Subcutaneous abdominal adipose tissue (tissue), 5 donors: ENCODE data around the gene MAML3.

Experiments
- H3K27ac ChIP-seq: one replicate; pipeline ENCODE4 v1.7.0; 2013; ENCODE audit warnings: low read depth, mild to moderate bottlenecking, inconsistent platforms, low read length, moderate library complexity
- H3K27me3 ChIP-seq, 5 donors: one replicate each; pipeline ENCODE4 v1.7.0; 2013; ENCODE audit warnings: low read length in 5 of 5, inconsistent platforms in 1 of 5; ENCODE audit not compliant: control insufficient read depth in 5 of 5, insufficient read depth in 4 of 5
- H3K36me3 ChIP-seq, 5 donors: one replicate each; pipeline ENCODE4 v1.7.0; 2013; ENCODE audit warnings: low read length in 5 of 5; ENCODE audit not compliant: control insufficient read depth in 5 of 5, insufficient read depth in 5 of 5
- H3K4me1 ChIP-seq, 5 donors: one replicate each; pipeline ENCODE4 v1.7.0; 2013; ENCODE audit warnings: low read length in 5 of 5, mild to moderate bottlenecking in 3 of 5, moderate library complexity in 1 of 5; ENCODE audit not compliant: control insufficient read depth in 5 of 5, insufficient read depth in 5 of 5
- H3K4me3 ChIP-seq, 5 donors: one replicate each; pipeline ENCODE4 v1.7.0; 2013; ENCODE audit warnings: low read length in 5 of 5, low read depth in 1 of 5
- H3K9ac ChIP-seq, 5 donors: one replicate each; pipeline ENCODE4 v1.7.0; 2013; ENCODE audit warnings: low read length in 5 of 5, mild to moderate bottlenecking in 4 of 5, moderate library complexity in 3 of 5
- H3K9me3 ChIP-seq, 5 donors: one replicate each; pipeline ENCODE4 v1.7.0; 2013; ENCODE audit warnings: low read length in 5 of 5; ENCODE audit not compliant: control insufficient read depth in 5 of 5
- donor health status: healthy.
- donor health status: healthy.
- donor health status: healthy.
- donor health status: healthy.
- donor health status: healthy.

MAML3 gene

DNA sequence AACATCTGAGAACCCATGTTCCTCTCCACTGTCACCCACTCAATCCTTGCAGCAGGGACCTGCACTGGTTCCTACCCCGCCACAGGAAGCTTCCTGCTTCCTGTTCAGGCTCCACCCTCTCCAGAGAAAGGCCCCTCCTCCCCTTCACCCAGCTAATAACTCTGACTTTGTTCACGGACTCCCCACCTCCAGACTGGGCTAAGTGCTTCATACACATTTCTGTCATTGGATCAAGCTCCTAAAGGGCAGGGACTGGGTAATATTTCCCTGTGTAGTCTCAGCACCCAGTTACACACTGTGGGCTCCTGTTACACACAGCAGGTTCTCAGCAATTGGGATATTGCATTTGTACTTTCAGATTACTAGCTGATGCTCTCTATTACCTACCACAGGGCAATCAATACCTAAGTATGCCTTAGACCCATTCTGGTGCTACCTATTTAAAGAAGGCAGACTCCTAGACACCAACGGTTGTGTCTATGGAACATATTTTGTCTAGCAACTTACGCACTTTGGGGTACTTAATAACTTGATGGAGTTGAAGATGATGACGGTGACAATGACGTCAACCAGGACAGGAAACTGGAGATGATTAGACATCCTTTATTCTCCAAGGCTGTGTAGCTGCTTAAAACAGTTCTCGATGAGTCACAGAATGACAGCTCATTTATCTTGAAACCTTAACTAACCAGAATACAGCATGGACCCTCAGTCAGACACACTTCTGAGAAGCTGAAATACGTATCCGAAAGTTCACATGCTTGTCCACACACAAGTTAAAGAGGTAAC, 58.1 kb downstream of the MAML3 start:
- peak overlapping the region; percentile 55 for H3K27ac ChIP-seq

GRCh38 chr4:140094438-140095420, 59.3 kb downstream of the MAML3 start:
- Histone ChIP-seq H3K4me1 (peaks cover 3 to 86% (median 74%) of the 10 kb centered on the region in 5 donors), H3K27me3 (no peaks in the 10 kb centered on the region), H3K9me3 (no peaks in the 10 kb centered on the region), H3K9ac (peak overlapping the region in 2 of 5 donors; percentile 1 to 53), H3K27ac (peak overlapping the region; percentile 55), H3K4me3 (peak overlapping the region in 2 of 5 donors; percentile 25 to 47), H3K36me3 (no peaks in the 10 kb centered on the region)

More for the DNA sequence above, 58.1 kb downstream of the MAML3 start:
- H3K9me3 ChIP-seq = no peaks in the 10 kb centered on the region
- H3K27me3 ChIP-seq = no peaks in the 10 kb centered on the region
- peak overlapping the region in 4 of 5 donors; percentile 2 to 36 (median 30) for H3K4me3 ChIP-seq
- H3K36me3 ChIP-seq = no peaks in the 10 kb centered on the region
- peaks cover 3 to 97% (median 79%) of the 10 kb centered on the region in 5 donors for H3K4me1 ChIP-seq
- peak overlapping the region in 3 of 5 donors; percentile 20 to 59 (median 53) for H3K9ac ChIP-seq

GRCh38 chr4:140092094-140092851, 61.7 kb downstream of the MAML3 start:
- H3K4me1 ChIP-seq = peaks cover 3 to 62% (median 50%) of the 10 kb centered on the region in 5 donors

DNA sequence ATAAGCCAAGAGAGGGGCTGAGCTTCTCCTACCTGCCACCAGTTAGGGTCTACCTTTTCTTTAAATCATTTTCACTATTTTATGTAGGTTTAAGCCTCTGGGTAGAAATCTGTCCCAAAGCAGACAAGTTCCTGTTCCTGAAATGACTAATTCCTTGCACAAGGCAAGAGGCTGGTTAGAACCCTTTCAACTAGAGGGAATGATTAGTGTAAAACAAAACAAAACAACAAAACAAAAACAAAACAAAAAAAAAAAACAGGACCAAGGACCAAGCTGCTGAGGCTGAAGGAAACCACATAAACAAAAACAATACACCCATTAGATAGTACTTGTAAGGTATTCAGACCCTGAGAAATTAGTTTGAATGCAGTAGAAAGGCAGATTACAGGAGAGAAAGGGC, 62.7 kb downstream of the MAML3 start:
- Histone ChIP-seq H3K9ac (peak overlapping the region in 1 of 5 donors; percentile 9), H3K36me3 (no peaks in the 10 kb centered on the region), H3K4me1 (peaks cover 3 to 52% (median 40%) of the 10 kb centered on the region in 5 donors), H3K4me3 (no peak overlapping the region), H3K9me3 (no peaks in the 10 kb centered on the region), H3K27ac (no peak overlapping the region), H3K27me3 (no peaks in the 10 kb centered on the region)

More at GRCh38 chr4:140092094-140092851, 61.7 kb downstream of the MAML3 start:
- Histone ChIP-seq H3K36me3 (no peaks in the 10 kb centered on the region), H3K27ac (peak overlapping the region; percentile 79), H3K9ac (peak overlapping the region; percentile 3 to 97 (median 62)), H3K27me3 (no peaks in the 10 kb centered on the region), H3K4me3 (peak overlapping the region; percentile 55 to 82 (median 67)), H3K9me3 (no peaks in the 10 kb centered on the region)

- peaks cover 3 to 43% (median 31%) of the 10 kb centered on the region in 5 donors for H3K4me1 ChIP-seq
Measured at GRCh38 chr4:140090215-140090731, 63.7 kb downstream of the MAML3 start.

DNA sequence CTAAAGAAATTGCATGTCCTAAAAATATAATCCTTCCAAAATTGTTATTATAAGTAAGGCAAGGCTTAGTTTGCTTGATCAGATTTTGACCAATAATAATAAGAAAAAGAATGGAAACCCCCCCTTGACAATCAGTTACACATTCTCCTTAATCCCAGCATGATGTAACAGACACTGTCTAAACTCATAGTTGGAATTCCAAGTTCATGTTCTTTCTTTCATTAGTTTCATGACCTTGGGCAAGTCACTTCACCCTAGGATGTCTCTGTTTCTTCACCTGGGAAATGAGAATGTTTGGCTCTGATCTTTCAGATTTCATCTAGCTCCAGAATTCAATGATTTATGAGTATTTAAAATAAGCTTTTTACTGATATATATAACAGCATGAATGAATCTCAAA, 64.8 kb downstream of the MAML3 start:
- no peak overlapping the region for H3K9ac ChIP-seq
- H3K4me3 ChIP-seq = no peak overlapping the region
- no peaks in the 10 kb centered on the region for H3K27me3 ChIP-seq
- no peaks in the 10 kb centered on the region for H3K36me3 ChIP-seq
- H3K4me1 ChIP-seq = peaks cover 3 to 42% (median 25%) of the 10 kb centered on the region in 5 donors
- H3K9me3 ChIP-seq = no peaks in the 10 kb centered on the region
- no peak overlapping the region for H3K27ac ChIP-seq

More at GRCh38 chr4:140090215-140090731, 63.7 kb downstream of the MAML3 start:
- H3K27ac ChIP-seq = no peak overlapping the region
- H3K4me3 ChIP-seq = no peak overlapping the region
- no peaks in the 10 kb centered on the region for H3K36me3 ChIP-seq
- H3K9ac ChIP-seq = no peak overlapping the region
- H3K27me3 ChIP-seq = no peaks in the 10 kb centered on the region
- H3K9me3 ChIP-seq = no peaks in the 10 kb centered on the region

- Histone ChIP-seq H3K9ac (no peak overlapping the region), H3K27ac (no peak overlapping the region), H3K36me3 (no peaks in the 10 kb centered on the region), H3K4me3 (no peak overlapping the region), H3K4me1 (peaks cover 3 to 42% (median 17%) of the 10 kb centered on the region in 5 donors), H3K9me3 (no peaks in the 10 kb centered on the region), H3K27me3 (no peaks in the 10 kb centered on the region)
Measured at GRCh38 chr4:140088323-140088967, 65.5 kb downstream of the MAML3 start.

GRCh38 chr4:140085881-140086280, 68.1 kb downstream of the MAML3 start:
- Histone ChIP-seq H3K27me3 (no peaks in the 10 kb centered on the region), H3K27ac (no peak overlapping the region), H3K4me1 (peaks cover 0 to 22% (median 5%) of the 10 kb centered on the region in 5 donors), H3K4me3 (no peak overlapping the region), H3K9ac (no peak overlapping the region), H3K36me3 (no peaks in the 10 kb centered on the region), H3K9me3 (no peaks in the 10 kb centered on the region)
